NB4 (cell line): Measurements from ENCODE around the gene SLC12A6.

Experiments
- DNase-seq: peaks from one replicate; pipeline ENCODE4 v3.0.0; 2010; ENCODE audit warnings: low read depth
- H3K4me3 ChIP-seq: one replicate; pipeline ENCODE4 v1.5.1; 2011; ENCODE audit warnings: mild to moderate bottlenecking, low read depth, low read length, moderate library complexity
- MYC ChIP-seq: IDR thresholded peaks from 2 replicates; pipeline ENCODE4 v1.6.1; 2011; ENCODE audit warnings: low read depth, low read length
- POLR2A ChIP-seq: IDR thresholded peaks from 2 replicates; pipeline ENCODE4 v1.6.1; 2011; ENCODE audit warnings: mild to moderate bottlenecking; ENCODE audit not compliant: insufficient read length; ENCODE audit errors: extremely low read depth
- TF ChIP-seq, protein P1 (sequence below): IDR thresholded peaks from one replicate; pipeline ENCODE4 v1.5.1; 2012; ENCODE audit warnings: low read depth, low read length
- TF ChIP-seq, protein P2 (sequence below): IDR thresholded peaks from 2 replicates; pipeline ENCODE4 v1.6.1; 2011; ENCODE audit warnings: low read depth, low read length

Gene SLC12A6

DNA sequence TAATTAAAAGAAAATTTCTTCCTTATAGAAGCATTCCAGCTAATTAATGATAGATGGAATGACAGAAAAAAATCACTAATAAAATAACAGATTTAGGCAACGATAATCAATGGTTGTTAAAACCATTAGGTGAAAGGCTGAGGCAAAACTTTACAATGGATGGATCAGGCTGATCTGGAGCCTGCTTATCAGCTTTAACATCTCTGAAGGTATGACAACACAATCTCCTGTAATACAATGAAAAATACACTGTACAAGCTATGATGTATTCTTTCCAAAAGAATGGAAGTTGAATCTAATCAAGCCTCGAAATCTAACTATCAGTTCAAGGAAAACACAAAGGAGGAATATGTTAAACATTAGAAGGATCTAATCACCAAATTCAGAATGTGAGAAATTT lies 73.5 kb downstream of the SLC12A6 start:
- DNase-seq, result no peak
- TF ChIP-seq, protein P1, sequence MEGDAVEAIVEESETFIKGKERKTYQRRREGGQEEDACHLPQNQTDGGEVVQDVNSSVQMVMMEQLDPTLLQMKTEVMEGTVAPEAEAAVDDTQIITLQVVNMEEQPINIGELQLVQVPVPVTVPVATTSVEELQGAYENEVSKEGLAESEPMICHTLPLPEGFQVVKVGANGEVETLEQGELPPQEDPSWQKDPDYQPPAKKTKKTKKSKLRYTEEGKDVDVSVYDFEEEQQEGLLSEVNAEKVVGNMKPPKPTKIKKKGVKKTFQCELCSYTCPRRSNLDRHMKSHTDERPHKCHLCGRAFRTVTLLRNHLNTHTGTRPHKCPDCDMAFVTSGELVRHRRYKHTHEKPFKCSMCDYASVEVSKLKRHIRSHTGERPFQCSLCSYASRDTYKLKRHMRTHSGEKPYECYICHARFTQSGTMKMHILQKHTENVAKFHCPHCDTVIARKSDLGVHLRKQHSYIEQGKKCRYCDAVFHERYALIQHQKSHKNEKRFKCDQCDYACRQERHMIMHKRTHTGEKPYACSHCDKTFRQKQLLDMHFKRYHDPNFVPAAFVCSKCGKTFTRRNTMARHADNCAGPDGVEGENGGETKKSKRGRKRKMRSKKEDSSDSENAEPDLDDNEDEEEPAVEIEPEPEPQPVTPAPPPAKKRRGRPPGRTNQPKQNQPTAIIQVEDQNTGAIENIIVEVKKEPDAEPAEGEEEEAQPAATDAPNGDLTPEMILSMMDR, result no peak
- TF ChIP-seq MYC (no peak), POLR2A (no peak)
- TF ChIP-seq, protein P2, sequence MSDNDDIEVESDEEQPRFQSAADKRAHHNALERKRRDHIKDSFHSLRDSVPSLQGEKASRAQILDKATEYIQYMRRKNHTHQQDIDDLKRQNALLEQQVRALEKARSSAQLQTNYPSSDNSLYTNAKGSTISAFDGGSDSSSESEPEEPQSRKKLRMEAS, result no peak
- H3K4me3 ChIP-seq, result no peak overlapping the region

DNA sequence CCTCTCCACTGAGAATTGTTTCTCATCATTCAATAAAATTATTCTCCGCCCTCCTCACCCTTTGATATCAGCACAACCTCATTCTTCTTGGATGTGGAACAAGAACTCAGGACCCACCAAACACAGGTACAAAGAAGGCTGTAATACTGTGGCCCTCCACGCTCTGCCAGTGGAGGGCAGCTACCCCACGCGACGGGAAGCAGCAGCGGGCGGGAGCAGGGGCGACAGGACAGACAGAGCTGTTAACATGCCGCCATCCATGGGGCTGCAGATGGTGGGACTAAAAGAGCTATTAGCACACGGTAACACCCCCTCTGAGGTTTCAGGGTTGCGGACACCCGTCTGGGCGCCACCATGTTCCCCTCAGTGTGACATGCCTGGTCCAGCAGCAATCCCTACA lies 75.2 kb downstream of the SLC12A6 start:
- DNase-seq, result no peak
- no peak overlapping the region for H3K4me3 ChIP-seq
- TF ChIP-seq, protein P2, result no peak
- TF ChIP-seq MYC (no peak), POLR2A (no peak)
- TF ChIP-seq, protein P1, result no peak

DNA sequence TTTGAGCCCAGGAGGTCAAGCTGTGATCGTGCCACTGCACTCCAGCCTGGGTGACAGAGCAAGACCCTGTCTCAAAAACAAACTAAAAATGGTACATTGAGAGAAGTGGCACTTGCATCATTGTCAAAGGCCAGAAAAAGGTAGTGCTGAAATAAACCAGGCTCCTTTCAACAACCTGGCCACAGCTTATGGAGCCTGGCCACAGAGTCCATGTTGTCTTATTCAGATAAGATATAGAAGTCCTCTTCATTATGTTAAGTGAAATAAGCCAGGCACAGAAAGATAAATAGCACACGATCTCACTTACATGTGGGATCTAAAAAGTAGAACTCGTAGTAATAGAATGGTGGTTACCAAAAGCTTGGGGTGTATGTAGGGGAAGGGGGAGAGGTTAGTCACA lies 78.0 kb downstream of the SLC12A6 start:
- no peak for DNase-seq
- no peak for TF ChIP-seq MYC
- TF ChIP-seq, protein P2, result no peak
- TF ChIP-seq, protein P1, result no peak
- TF ChIP-seq POLR2A, result no peak
- no peak overlapping the region for H3K4me3 ChIP-seq

DNA sequence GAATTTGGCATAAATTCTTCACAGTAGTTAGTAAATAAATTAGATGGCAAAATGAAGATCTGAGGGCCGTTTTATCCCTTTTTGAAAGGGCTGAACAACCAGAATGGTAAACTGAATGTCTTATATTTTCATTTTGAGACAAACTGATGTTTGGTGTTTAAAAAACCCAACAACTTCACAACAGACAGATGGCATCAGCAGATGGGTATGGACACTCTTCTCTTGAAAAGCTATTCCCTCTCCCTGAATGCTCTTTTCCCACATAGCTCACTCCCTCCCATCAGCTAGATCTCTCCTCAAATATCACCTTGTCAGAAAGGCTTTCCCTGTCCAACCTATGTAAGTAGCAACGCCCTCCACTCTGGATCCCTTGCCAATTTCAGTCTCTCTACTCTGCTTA lies 79.4 kb downstream of the SLC12A6 start:
- TF ChIP-seq POLR2A, result no peak
- H3K4me3 ChIP-seq, result no peak overlapping the region
- no peak for DNase-seq

DNA sequence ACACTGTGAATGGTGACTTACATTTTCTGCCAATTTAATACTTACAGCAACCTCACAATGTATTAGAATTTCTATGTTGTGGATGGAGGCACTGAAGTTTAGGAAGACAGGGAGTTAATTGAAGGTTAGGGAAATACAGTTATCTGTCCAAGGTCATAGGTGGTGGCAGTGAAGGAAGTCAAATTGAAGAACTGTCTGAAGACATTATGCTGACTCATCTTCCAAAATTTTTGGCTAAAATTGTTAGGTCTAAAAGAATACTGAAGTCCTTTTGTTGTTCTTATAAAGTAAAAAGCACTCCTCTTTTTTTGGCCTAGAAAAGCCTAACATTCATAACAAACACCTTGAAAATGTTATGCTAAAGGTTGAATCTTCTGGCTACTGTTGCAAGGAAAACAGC lies 85.0 kb downstream of the SLC12A6 start:
- H3K4me3 ChIP-seq, result no peak overlapping the region
- TF ChIP-seq, protein P1, result no peak
- no peak for TF ChIP-seq POLR2A
- DNase-seq, result peak; percentile 20

DNA sequence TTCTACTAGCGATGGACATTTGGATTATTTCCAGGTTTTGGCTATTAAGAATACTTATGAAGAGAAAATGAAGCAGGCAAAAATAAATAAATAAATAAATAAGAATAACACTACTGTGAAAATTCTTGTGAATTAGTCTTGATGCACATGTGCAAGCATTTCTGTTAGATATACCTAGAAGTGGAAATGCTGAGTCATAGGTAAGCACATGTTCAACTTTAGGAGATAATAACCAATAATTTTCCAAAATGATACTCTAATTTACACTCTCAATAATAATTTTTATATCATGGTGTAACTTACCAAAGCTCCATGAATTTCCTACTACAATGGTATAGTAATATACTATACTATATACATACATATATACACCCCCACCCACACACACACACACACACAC lies 89.4 kb downstream of the SLC12A6 start:
- no peak for TF ChIP-seq MYC
- TF ChIP-seq, protein P1, result no peak
- TF ChIP-seq, protein P2, result 0 out of 2 replicates have a peak, but pooled peaks have one; percentile 16
- DNase-seq, result no peak

More for the DNA sequence above, 89.4 kb downstream of the SLC12A6 start:
- no peak overlapping the region for H3K4me3 ChIP-seq
